Epithelial cell of esophagus (primary cell): ENCODE results near the gene FBLIM1.

ENCODE experiments used
- DNase-seq: peaks from one replicate; pipeline ENCODE4 v3.0.0; 2010; ENCODE audit warnings: low read depth
- H3K4me3 ChIP-seq: 2 replicates; pipeline ENCODE4 v1.5.1; 2011; ENCODE audit warnings: mild to moderate bottlenecking, low read length, control low read depth
- CTCF ChIP-seq: IDR thresholded peaks from 2 replicates; pipeline ENCODE4 v1.5.1; 2011; ENCODE audit warnings: low read depth, mild to moderate bottlenecking, low read length, control low read depth, inconsistent platforms; ENCODE audit not compliant: insufficient read depth; ENCODE audit errors: missing control alignments

Gene FBLIM1

GRCh38 chr1:15739259-15739658, 19.3 kb upstream of the FBLIM1 start:
- no peak for TF ChIP-seq CTCF
- no peak overlapping the region for H3K4me3 ChIP-seq
- DNase-seq = no peak

DNA sequence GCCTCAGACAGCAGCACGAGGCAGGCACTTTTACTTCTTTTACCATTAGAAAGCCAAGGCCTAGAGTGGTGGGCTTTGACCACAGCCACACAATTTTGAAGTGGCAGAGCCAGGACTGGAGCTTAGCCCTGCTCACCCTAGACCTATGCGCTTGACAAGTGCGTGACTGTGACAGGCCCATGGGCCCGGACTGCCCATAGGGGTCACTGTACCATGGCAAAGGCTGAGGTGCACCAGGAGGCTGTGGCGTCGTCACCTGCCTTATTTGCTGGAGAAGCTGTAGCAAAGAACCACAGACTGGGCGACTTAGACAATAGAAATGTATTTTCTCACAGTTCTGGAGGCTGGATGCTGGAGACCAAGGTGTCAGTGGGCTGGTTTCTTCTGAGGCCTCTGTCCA, 18.9 kb upstream of the FBLIM1 start:
- H3K4me3 ChIP-seq = no peak overlapping the region
- TF ChIP-seq CTCF = no peak
- DNase-seq = no peak

- H3K4me3 ChIP-seq = no peak overlapping the region
- peak; percentile 96 for TF ChIP-seq CTCF
- peak; percentile 85 for DNase-seq
Measured at GRCh38 chr1:15740924-15741850, 17.4 kb upstream of the FBLIM1 start.

GRCh38 chr1:15742339-15742801, 16.2 kb upstream of the FBLIM1 start, which contains the start of gene TMEM82:
Gene TMEM82 (plus strand): TSS chr1:15742499. CDS start chr1:15742560, 61 bp downstream.
- no peak for DNase-seq
- TF ChIP-seq CTCF = no peak
- H3K4me3 ChIP-seq = no peak within 1 kb of the TSS

- TF ChIP-seq CTCF = no peak
- no peak for DNase-seq
- no peak overlapping the region for H3K4me3 ChIP-seq
Measured at GRCh38 chr1:15744122-15744679, 14.4 kb upstream of the FBLIM1 start.

DNA sequence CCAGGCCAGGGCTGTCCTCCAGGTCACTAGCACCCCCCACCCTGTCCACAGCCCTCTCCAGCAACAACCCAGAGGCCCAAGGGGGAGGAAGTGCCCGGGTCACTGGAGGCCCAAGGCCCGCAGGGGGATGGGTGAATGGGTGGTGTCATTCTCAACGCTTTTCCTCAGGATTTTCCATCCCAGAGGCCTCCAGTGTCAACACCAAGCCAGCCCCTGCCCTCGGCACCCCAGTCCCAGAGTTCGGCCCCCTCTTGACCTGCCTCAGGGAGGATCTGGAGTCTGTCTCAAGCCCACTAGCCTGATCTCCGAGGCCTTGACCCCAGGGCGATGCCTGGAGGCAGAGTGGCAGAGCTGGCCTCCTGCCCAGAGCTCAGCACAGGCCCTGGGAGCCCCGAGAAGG, 11.2 kb upstream of the FBLIM1 start:
- TF ChIP-seq CTCF = no peak
- H3K4me3 ChIP-seq = no peak overlapping the region
- DNase-seq = no peak

GRCh38 chr1:15748264-15748663, 10.3 kb upstream of the FBLIM1 start:
- no peak for DNase-seq
- no peak for TF ChIP-seq CTCF

More at GRCh38 chr1:15748264-15748663, 10.3 kb upstream of the FBLIM1 start:
- H3K4me3 ChIP-seq = no peak overlapping the region
